ENCODE data around the gene S100A6.

GRCh38 chr1:153550827-153551500, 15.2 kb upstream of the S100A6 start:
- TF ChIP-seq CTCF (IDR thresholded peaks at IDR 0.05; ENCODE audit: insufficient read depth, low read length, poor library complexity, severe bottlenecking) (no peak), EZH2phosphoT487 (conservative IDR thresholded peaks at IDR 0.05; ENCODE audit: low read length) (no peak)
